Gastrocnemius medialis (tissue), 4 donors: Measurements from ENCODE around the gene NAXE.
A peak's percentile ranks its signal among the peaks of the same experiment; 100 is the strongest.

ENCODE experiments used
- POLR2A ChIP-seq, 2 donors: fragments of 450-650 bp; IDR thresholded peaks; one replicate each; pipeline ENCODE4 v1.6.1; 2017; ENCODE audit warnings: antibody characterized with exemption in 2 of 2, mild to moderate bottlenecking in 2 of 2, moderate library complexity in 2 of 2
- TF ChIP-seq, protein P1 (sequence below), 5 experiments: fragments of 450-650 bp in 3 of 5; fragments of 200-600 bp in 2 of 5; sonication (generic) in 2 of 5; IDR thresholded peaks in 4 of 5; conservative IDR thresholded peaks in 1 of 5; 1 replicate in 4 of 5; 2 replicates in 1 of 5; pipeline ENCODE4 v1.5.1; 2016 to 2019; ENCODE audit warnings: antibody characterized with exemption in 5 of 5, mild to moderate bottlenecking in 3 of 5, moderate library complexity in 3 of 5

DNA sequence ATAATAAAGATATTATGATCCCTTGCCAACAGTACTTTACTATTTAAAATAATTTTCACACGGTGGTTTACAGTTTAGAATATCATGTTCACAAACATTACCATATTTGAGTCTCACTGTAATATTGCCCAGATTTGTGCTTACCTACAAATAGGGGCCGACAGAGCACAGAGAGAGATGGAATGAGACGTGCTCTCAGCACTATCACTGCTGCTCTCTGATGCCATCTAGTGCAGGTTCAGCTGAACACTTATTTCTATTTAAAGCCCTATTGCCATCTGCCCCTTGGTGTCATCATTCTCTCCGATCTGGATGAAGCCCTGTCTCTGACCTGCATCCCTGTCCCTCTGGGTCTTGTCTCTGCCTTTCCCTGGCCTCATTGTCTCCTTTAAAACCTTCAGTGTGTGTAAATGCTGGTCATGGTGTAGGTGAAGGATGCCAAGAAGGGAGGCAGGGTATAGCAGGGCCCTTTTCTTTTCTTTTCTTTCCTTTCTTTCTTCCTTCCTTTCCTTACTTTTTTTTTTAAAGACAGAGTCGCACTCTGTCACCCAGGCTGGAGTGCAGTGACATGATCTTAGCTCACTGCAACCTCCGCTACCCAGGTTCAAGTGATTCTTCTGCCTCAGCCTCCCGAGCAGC lies 16.6 kb downstream of the NAXE start:
- no peak for TF ChIP-seq POLR2A (IDR thresholded peaks at IDR 0.05)
- TF ChIP-seq, protein P1, sequence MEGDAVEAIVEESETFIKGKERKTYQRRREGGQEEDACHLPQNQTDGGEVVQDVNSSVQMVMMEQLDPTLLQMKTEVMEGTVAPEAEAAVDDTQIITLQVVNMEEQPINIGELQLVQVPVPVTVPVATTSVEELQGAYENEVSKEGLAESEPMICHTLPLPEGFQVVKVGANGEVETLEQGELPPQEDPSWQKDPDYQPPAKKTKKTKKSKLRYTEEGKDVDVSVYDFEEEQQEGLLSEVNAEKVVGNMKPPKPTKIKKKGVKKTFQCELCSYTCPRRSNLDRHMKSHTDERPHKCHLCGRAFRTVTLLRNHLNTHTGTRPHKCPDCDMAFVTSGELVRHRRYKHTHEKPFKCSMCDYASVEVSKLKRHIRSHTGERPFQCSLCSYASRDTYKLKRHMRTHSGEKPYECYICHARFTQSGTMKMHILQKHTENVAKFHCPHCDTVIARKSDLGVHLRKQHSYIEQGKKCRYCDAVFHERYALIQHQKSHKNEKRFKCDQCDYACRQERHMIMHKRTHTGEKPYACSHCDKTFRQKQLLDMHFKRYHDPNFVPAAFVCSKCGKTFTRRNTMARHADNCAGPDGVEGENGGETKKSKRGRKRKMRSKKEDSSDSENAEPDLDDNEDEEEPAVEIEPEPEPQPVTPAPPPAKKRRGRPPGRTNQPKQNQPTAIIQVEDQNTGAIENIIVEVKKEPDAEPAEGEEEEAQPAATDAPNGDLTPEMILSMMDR (IDR thresholded peaks at IDR 0.05 in 4 of 5, conservative IDR thresholded peaks at IDR 0.05 in 1 of 5): peak; percentile 73 to 81 (median 80)
